ENCODE results near the gene DDAH1. TPM values are rescaled to one million over a fixed set of nuclear protein-coding genes. Genes with fewer than 3 reads are reported as not detected.

Gene DDAH1
- total RNA-seq, 1 donor = 89.0 TPM

GRCh38 chr1:85480566-85480965, 15.6 kb upstream of the DDAH1 start:
- H3K27me3 ChIP-seq (ENCODE audit: insufficient read depth, low read length) = no peaks in the 10 kb centered on the region
- H3K4me2 ChIP-seq (ENCODE audit: insufficient read depth, low read length) = no peak overlapping the region
- H4K20me1 ChIP-seq (ENCODE audit: insufficient read depth, low read length) = peaks cover 14% of the 10 kb centered on the region
- peaks cover 18% of the 10 kb centered on the region for H3K4me1 ChIP-seq (ENCODE audit: insufficient read depth, low read length)
- no peak for DNase-seq (ENCODE audit: insufficient read length, low spot score, missing footprints)
- no peaks in the 10 kb centered on the region for H3K9me3 ChIP-seq (ENCODE audit: low read depth, low read length)
- no peak overlapping the region for H3K4me3 ChIP-seq (ENCODE audit: insufficient read depth, low read length)
- H2AFZ ChIP-seq (ENCODE audit: low read length) = no peak overlapping the region
- peaks cover 64% of the 10 kb centered on the region for H3K36me3 ChIP-seq (ENCODE audit: insufficient read depth, low read length)
- TF ChIP-seq CTCF (IDR thresholded peaks at IDR 0.05; ENCODE audit: extremely low read depth, low read depth, low read length) = no peak
- H3K79me2 ChIP-seq (ENCODE audit: insufficient read depth, low read length) = peaks cover 49% of the 10 kb centered on the region
- no peak overlapping the region for H3K27ac ChIP-seq (ENCODE audit: low read depth, low read length)

- Histone ChIP-seq H3K79me2 (ENCODE audit: insufficient read depth, low read length) (peaks cover 44% of the 10 kb centered on the region), H2AFZ (ENCODE audit: low read length) (no peak overlapping the region), H3K27me3 (ENCODE audit: insufficient read depth, low read length) (no peaks in the 10 kb centered on the region), H3K9me3 (ENCODE audit: low read depth, low read length) (no peaks in the 10 kb centered on the region), H3K27ac (ENCODE audit: low read depth, low read length) (no peak overlapping the region), H4K20me1 (ENCODE audit: insufficient read depth, low read length) (peaks cover 4% of the 10 kb centered on the region), H3K4me3 (ENCODE audit: insufficient read depth, low read length) (no peak overlapping the region), H3K4me2 (ENCODE audit: insufficient read depth, low read length) (no peak overlapping the region), H3K4me1 (ENCODE audit: insufficient read depth, low read length) (peaks cover 12% of the 10 kb centered on the region), H3K36me3 (ENCODE audit: insufficient read depth, low read length) (peaks cover 64% of the 10 kb centered on the region)
- no peak for DNase-seq (ENCODE audit: insufficient read length, low spot score, missing footprints)
- no peak for TF ChIP-seq CTCF (IDR thresholded peaks at IDR 0.05; ENCODE audit: extremely low read depth, low read depth, low read length)
Measured at GRCh38 chr1:85479491-85479890, 14.5 kb upstream of the DDAH1 start.

- Histone ChIP-seq H2AFZ (ENCODE audit: low read length) (no peak overlapping the region), H3K4me3 (ENCODE audit: insufficient read depth, low read length) (no peak overlapping the region), H3K79me2 (ENCODE audit: insufficient read depth, low read length) (peaks cover 46% of the 10 kb centered on the region), H3K4me2 (ENCODE audit: insufficient read depth, low read length) (no peak overlapping the region), H3K4me1 (ENCODE audit: insufficient read depth, low read length) (peaks cover 14% of the 10 kb centered on the region), H3K36me3 (ENCODE audit: insufficient read depth, low read length) (peaks cover 61% of the 10 kb centered on the region), H4K20me1 (ENCODE audit: insufficient read depth, low read length) (peaks cover 2% of the 10 kb centered on the region), H3K27me3 (ENCODE audit: insufficient read depth, low read length) (no peaks in the 10 kb centered on the region), H3K9me3 (ENCODE audit: low read depth, low read length) (no peaks in the 10 kb centered on the region), H3K27ac (ENCODE audit: low read depth, low read length) (no peak overlapping the region)
- DNase-seq (ENCODE audit: insufficient read length, low spot score, missing footprints) = no peak
- TF ChIP-seq CTCF (IDR thresholded peaks at IDR 0.05; ENCODE audit: extremely low read depth, low read depth, low read length) = no peak
Measured at GRCh38 chr1:85478366-85478765, 13.4 kb upstream of the DDAH1 start.

GRCh38 chr1:85475055-85475454, 10.1 kb upstream of the DDAH1 start:
- Histone ChIP-seq H3K4me2 (ENCODE audit: insufficient read depth, low read length) (no peak overlapping the region), H3K9me3 (ENCODE audit: low read depth, low read length) (no peaks in the 10 kb centered on the region), H4K20me1 (ENCODE audit: insufficient read depth, low read length) (peaks cover 2% of the 10 kb centered on the region), H3K27ac (ENCODE audit: low read depth, low read length) (no peak overlapping the region), H3K79me2 (ENCODE audit: insufficient read depth, low read length) (peaks cover 50% of the 10 kb centered on the region), H3K36me3 (ENCODE audit: insufficient read depth, low read length) (peaks cover 61% of the 10 kb centered on the region), H2AFZ (ENCODE audit: low read length) (no peak overlapping the region), H3K27me3 (ENCODE audit: insufficient read depth, low read length) (no peaks in the 10 kb centered on the region), H3K4me1 (ENCODE audit: insufficient read depth, low read length) (peaks cover 12% of the 10 kb centered on the region), H3K4me3 (ENCODE audit: insufficient read depth, low read length) (no peak overlapping the region)
- DNase-seq (ENCODE audit: insufficient read length, low spot score, missing footprints) = no peak
- no peak for TF ChIP-seq CTCF (IDR thresholded peaks at IDR 0.05; ENCODE audit: extremely low read depth, low read depth, low read length)

Measured in osteoblast (primary cell).